Stimulated activated naive CD8-positive, alpha-beta T cell treated with anti-CD3 and anti-CD28 coated beads, Interleukin-15, Interleukin-2, amounts not matched to agents 100 ng/mL and 50 ng/mL, for 24 hours (primary cell): ENCODE data around the gene RMND1.

Source experiments
- H3K27ac Mint-ChIP-seq: one replicate; pipeline ENCODE4 v1.8.0; 2021; ENCODE audit warnings: mild to moderate bottlenecking, mixed read lengths
- H3K27me3 Mint-ChIP-seq: one replicate; pipeline ENCODE4 v1.8.0; 2021; ENCODE audit warnings: mixed read lengths
- H3K36me3 Mint-ChIP-seq: one replicate; pipeline ENCODE4 v1.8.0; 2021; ENCODE audit warnings: low read depth, mixed read lengths
- H3K4me1 Mint-ChIP-seq: one replicate; pipeline ENCODE4 v1.8.0; 2021; ENCODE audit warnings: low read depth, mixed read lengths
- H3K4me3 Mint-ChIP-seq: one replicate; pipeline ENCODE4 v1.8.0; 2021; ENCODE audit warnings: mild to moderate bottlenecking, mixed read lengths
- H3K9me3 Mint-ChIP-seq: one replicate; pipeline ENCODE4 v1.8.0; 2021; ENCODE audit warnings: mixed read lengths

RMND1 gene

GRCh38 chr6:151442371-151442770 is 9.6 kb downstream of the RMND1 start:
- Mint-ChIP-seq H3K27me3 (no peaks in the 10 kb centered on the region), H3K4me3 (no peak overlapping the region), H3K27ac (no peak overlapping the region), H3K36me3 (peaks cover 21% of the 10 kb centered on the region), H3K4me1 (peaks cover 29% of the 10 kb centered on the region), H3K9me3 (no peaks in the 10 kb centered on the region)

GRCh38 chr6:151441390-151442166 is 10.3 kb downstream of the RMND1 start:
- Mint-ChIP-seq H3K4me1 (peaks cover 32% of the 10 kb centered on the region), H3K27ac (no peak overlapping the region), H3K4me3 (no peak overlapping the region), H3K27me3 (no peaks in the 10 kb centered on the region), H3K9me3 (no peaks in the 10 kb centered on the region), H3K36me3 (peaks cover 25% of the 10 kb centered on the region)

- Mint-ChIP-seq H3K4me1 (peaks cover 31% of the 10 kb centered on the region), H3K36me3 (peaks cover 32% of the 10 kb centered on the region), H3K27me3 (no peaks in the 10 kb centered on the region), H3K9me3 (no peaks in the 10 kb centered on the region), H3K27ac (peak overlapping the region; percentile 7), H3K4me3 (no peak overlapping the region)
Observed at GRCh38 chr6:151440930-151441329, 11.0 kb downstream of the RMND1 start.

GRCh38 chr6:151440498-151440897 is 11.4 kb downstream of the RMND1 start:
- peaks cover 31% of the 10 kb centered on the region for H3K4me1 Mint-ChIP-seq
- no peaks in the 10 kb centered on the region for H3K27me3 Mint-ChIP-seq
- H3K9me3 Mint-ChIP-seq = no peaks in the 10 kb centered on the region
- peaks cover 33% of the 10 kb centered on the region for H3K36me3 Mint-ChIP-seq
- no peak overlapping the region for H3K4me3 Mint-ChIP-seq
- peak overlapping the region; percentile 7 for H3K27ac Mint-ChIP-seq

- Mint-ChIP-seq H3K27me3 (no peaks in the 10 kb centered on the region), H3K27ac (no peak overlapping the region), H3K4me3 (no peak overlapping the region), H3K9me3 (no peaks in the 10 kb centered on the region), H3K36me3 (peaks cover 29% of the 10 kb centered on the region), H3K4me1 (peaks cover 24% of the 10 kb centered on the region)
Observed at GRCh38 chr6:151437401-151437800, 14.5 kb downstream of the RMND1 start.

- Mint-ChIP-seq H3K9me3 (no peaks in the 10 kb centered on the region), H3K36me3 (peaks cover 29% of the 10 kb centered on the region), H3K4me1 (peaks cover 21% of the 10 kb centered on the region), H3K4me3 (no peak overlapping the region), H3K27me3 (no peaks in the 10 kb centered on the region), H3K27ac (no peak overlapping the region)
Observed at GRCh38 chr6:151436802-151437201, 15.1 kb downstream of the RMND1 start.

GRCh38 chr6:151436300-151436699 is 15.6 kb downstream of the RMND1 start:
- peaks cover 29% of the 10 kb centered on the region for H3K36me3 Mint-ChIP-seq
- H3K9me3 Mint-ChIP-seq = no peaks in the 10 kb centered on the region
- no peaks in the 10 kb centered on the region for H3K27me3 Mint-ChIP-seq
- no peak overlapping the region for H3K4me3 Mint-ChIP-seq
- H3K4me1 Mint-ChIP-seq = peaks cover 16% of the 10 kb centered on the region
- no peak overlapping the region for H3K27ac Mint-ChIP-seq

GRCh38 chr6:151434369-151434768 is 17.6 kb downstream of the RMND1 start:
- Mint-ChIP-seq H3K27me3 (no peaks in the 10 kb centered on the region), H3K9me3 (no peaks in the 10 kb centered on the region), H3K27ac (no peak overlapping the region), H3K4me3 (no peak overlapping the region), H3K36me3 (peaks cover 43% of the 10 kb centered on the region), H3K4me1 (peaks cover 6% of the 10 kb centered on the region)

- Mint-ChIP-seq H3K36me3 (peaks cover 50% of the 10 kb centered on the region), H3K4me3 (no peak overlapping the region), H3K27me3 (no peaks in the 10 kb centered on the region), H3K4me1 (peaks cover 6% of the 10 kb centered on the region), H3K9me3 (no peaks in the 10 kb centered on the region), H3K27ac (no peak overlapping the region)
Observed at GRCh38 chr6:151432651-151433050, 19.3 kb downstream of the RMND1 start.

GRCh38 chr6:151431337-151431736 is 20.6 kb downstream of the RMND1 start:
- Mint-ChIP-seq H3K27me3 (no peaks in the 10 kb centered on the region), H3K4me3 (no peak overlapping the region), H3K27ac (no peak overlapping the region), H3K4me1 (peaks cover under 1% of the 10 kb centered on the region), H3K9me3 (no peaks in the 10 kb centered on the region), H3K36me3 (peaks cover 51% of the 10 kb centered on the region)

- no peak overlapping the region for H3K4me3 Mint-ChIP-seq
- H3K4me1 Mint-ChIP-seq = no peaks in the 10 kb centered on the region
- no peaks in the 10 kb centered on the region for H3K27me3 Mint-ChIP-seq
- no peaks in the 10 kb centered on the region for H3K9me3 Mint-ChIP-seq
- H3K27ac Mint-ChIP-seq = no peak overlapping the region
- peaks cover 51% of the 10 kb centered on the region for H3K36me3 Mint-ChIP-seq
Observed at GRCh38 chr6:151430886-151431285, 21.0 kb downstream of the RMND1 start.

GRCh38 chr6:151428093-151428735 is 23.7 kb downstream of the RMND1 start:
- H3K9me3 Mint-ChIP-seq = no peaks in the 10 kb centered on the region
- H3K27ac Mint-ChIP-seq = no peak overlapping the region
- peaks cover 67% of the 10 kb centered on the region for H3K36me3 Mint-ChIP-seq
- H3K27me3 Mint-ChIP-seq = no peaks in the 10 kb centered on the region
- no peaks in the 10 kb centered on the region for H3K4me1 Mint-ChIP-seq
- no peak overlapping the region for H3K4me3 Mint-ChIP-seq

- Mint-ChIP-seq H3K27ac (no peak overlapping the region), H3K4me3 (no peak overlapping the region), H3K36me3 (peaks cover 64% of the 10 kb centered on the region), H3K27me3 (no peaks in the 10 kb centered on the region), H3K4me1 (no peaks in the 10 kb centered on the region), H3K9me3 (no peaks in the 10 kb centered on the region)
Observed at GRCh38 chr6:151425561-151425960, 26.4 kb downstream of the RMND1 start.

- no peak overlapping the region for H3K4me3 Mint-ChIP-seq
- H3K4me1 Mint-ChIP-seq = no peaks in the 10 kb centered on the region
- H3K27ac Mint-ChIP-seq = no peak overlapping the region
- H3K36me3 Mint-ChIP-seq = peaks cover 53% of the 10 kb centered on the region
- H3K9me3 Mint-ChIP-seq = no peaks in the 10 kb centered on the region
- H3K27me3 Mint-ChIP-seq = no peaks in the 10 kb centered on the region
Observed at GRCh38 chr6:151422981-151423380, 28.9 kb downstream of the RMND1 start.

GRCh38 chr6:151417477-151417876 is 34.4 kb downstream of the RMND1 start:
- no peaks in the 10 kb centered on the region for H3K27me3 Mint-ChIP-seq
- H3K4me1 Mint-ChIP-seq = peaks cover 17% of the 10 kb centered on the region
- no peak overlapping the region for H3K4me3 Mint-ChIP-seq
- peaks cover 63% of the 10 kb centered on the region for H3K36me3 Mint-ChIP-seq
- H3K27ac Mint-ChIP-seq = no peak overlapping the region
- H3K9me3 Mint-ChIP-seq = peaks cover 7% of the 10 kb centered on the region
